ENCODE results near the gene PLD1.

PLD1 gene

GRCh38 chr3:171770689-171771620 is 39.3 kb downstream of the PLD1 start:
- H3K27me3 ChIP-seq (ENCODE audit: insufficient read depth, low read depth, severe bottlenecking) = no peaks in the 10 kb centered on the region
- no peak overlapping the region for H3K27ac ChIP-seq
- no peaks in the 10 kb centered on the region for H3K36me3 ChIP-seq
- H3K9me3 ChIP-seq (ENCODE audit: severe bottlenecking) = no peaks in the 10 kb centered on the region
- TF ChIP-seq CTCF (IDR thresholded peaks at IDR 0.05; ENCODE audit: low read depth, low read length) = no peak
- H3K4me3 ChIP-seq (ENCODE audit: low read depth, low read length) = no peak overlapping the region
- peak; percentile 20 for DNase-seq

- Histone ChIP-seq H3K4me3 (ENCODE audit: low read depth, low read length) (no peak overlapping the region), H3K9me3 (ENCODE audit: severe bottlenecking) (no peaks in the 10 kb centered on the region), H3K36me3 (no peaks in the 10 kb centered on the region), H3K27me3 (ENCODE audit: insufficient read depth, low read depth, severe bottlenecking) (no peaks in the 10 kb centered on the region), H3K27ac (no peak overlapping the region)
- no peak for TF ChIP-seq CTCF (IDR thresholded peaks at IDR 0.05; ENCODE audit: low read depth, low read length)
- no peak for DNase-seq
Measured at GRCh38 chr3:171769461-171769860, 40.8 kb downstream of the PLD1 start.

- no peak for DNase-seq
- no peaks in the 10 kb centered on the region for H3K36me3 ChIP-seq
- no peak overlapping the region for H3K4me3 ChIP-seq (ENCODE audit: low read depth, low read length)
- no peaks in the 10 kb centered on the region for H3K27me3 ChIP-seq (ENCODE audit: insufficient read depth, low read depth, severe bottlenecking)
- no peaks in the 10 kb centered on the region for H3K9me3 ChIP-seq (ENCODE audit: severe bottlenecking)
- no peak for TF ChIP-seq CTCF (IDR thresholded peaks at IDR 0.05; ENCODE audit: low read depth, low read length)
- H3K27ac ChIP-seq = no peak overlapping the region
Measured at GRCh38 chr3:171768986-171769385, 41.3 kb downstream of the PLD1 start.

- H3K27ac ChIP-seq = no peak overlapping the region
- H3K4me3 ChIP-seq (ENCODE audit: low read depth, low read length) = no peak overlapping the region
- no peaks in the 10 kb centered on the region for H3K9me3 ChIP-seq (ENCODE audit: severe bottlenecking)
- DNase-seq = no peak
- no peaks in the 10 kb centered on the region for H3K27me3 ChIP-seq (ENCODE audit: insufficient read depth, low read depth, severe bottlenecking)
- H3K36me3 ChIP-seq = no peaks in the 10 kb centered on the region
- TF ChIP-seq CTCF (IDR thresholded peaks at IDR 0.05; ENCODE audit: low read depth, low read length) = no peak
Measured at GRCh38 chr3:171768281-171768900, 41.9 kb downstream of the PLD1 start.

- no peak overlapping the region for H3K4me3 ChIP-seq (ENCODE audit: low read depth, low read length)
Measured at GRCh38 chr3:171765511-171765887, 44.8 kb downstream of the PLD1 start.

More at GRCh38 chr3:171765511-171765887, 44.8 kb downstream of the PLD1 start:
- DNase-seq = no peak
- Histone ChIP-seq H3K9me3 (ENCODE audit: severe bottlenecking) (no peaks in the 10 kb centered on the region), H3K36me3 (no peaks in the 10 kb centered on the region), H3K27ac (no peak overlapping the region), H3K27me3 (ENCODE audit: insufficient read depth, low read depth, severe bottlenecking) (no peaks in the 10 kb centered on the region)
- TF ChIP-seq CTCF (IDR thresholded peaks at IDR 0.05; ENCODE audit: low read depth, low read length) = no peak

Data from WERI-Rb-1 (cell line).